ENCODE data around the gene METAP2. TPM values are rescaled to one million over a fixed set of nuclear protein-coding genes. Genes with fewer than 3 reads are reported as not detected.

The METAP2 gene
- total and polyA plus RNA-seq, 2 of the 8 experiments (the other 6 are each of a cell fraction or from before 2014, with no cell fraction given) = 41.3 to 114 TPM

DNA sequence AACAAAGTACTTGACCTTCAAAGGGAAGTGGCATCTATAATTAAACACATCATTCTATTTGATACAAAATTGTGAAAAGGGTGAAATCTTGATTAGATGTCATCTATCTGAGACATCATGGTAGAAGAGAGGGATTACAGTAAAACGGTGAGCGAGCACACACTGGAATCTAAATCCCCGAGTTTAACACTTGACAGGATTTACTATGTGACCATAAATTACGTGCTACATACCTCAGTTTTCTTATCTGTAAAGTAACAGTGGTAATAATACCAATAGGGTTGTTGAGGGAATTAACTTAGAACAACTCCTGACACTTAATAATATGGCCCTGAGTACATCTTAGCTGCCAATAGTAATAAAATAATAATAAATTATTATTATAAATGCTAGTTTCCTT, 64.1 kb downstream of the METAP2 start:
- no peak overlapping the region for H2BK20ac ChIP-seq (ENCODE audit: low read length)
- no peak overlapping the region for H3K9ac ChIP-seq (replicated peaks in 1 of 4; ENCODE audit: extremely low read depth in 1 of 4, low read depth in 3 of 4, low read length in 3 of 4)
- H4K20me1 ChIP-seq (replicated peaks in 1 of 2; ENCODE audit: control insufficient read depth in 1 of 2, insufficient read depth in 2 of 2, low read length in 2 of 2) = peaks cover 25 to 26% of the 10 kb centered on the region in 2 experiments
- peaks cover 0 to 22% (median 15%) of the 10 kb centered on the region in 4 experiments; a peak in 5 of 7 replicates for H3K4me1 ChIP-seq (replicated peaks in 1 of 4; ENCODE audit: control insufficient read depth in 3 of 4, insufficient read depth in 4 of 4, low read length in 3 of 4)
- no peak overlapping the region for H2BK120ac ChIP-seq (replicated peaks; ENCODE audit: low read depth, low read length)
- DNase-seq (ENCODE audit: low read depth in 1 of 2, low spot score in 2 of 2) (no peak), FAIRE-seq (no peak)
- no peak overlapping the region for H2BK12ac ChIP-seq (ENCODE audit: low read depth, low read length)
- H3K4me2 ChIP-seq (ENCODE audit: insufficient read depth in 1 of 2, low read depth in 2 of 2, low read length in 2 of 2) = peak overlapping the region; percentile 57 to 62; a peak in 2 of 4 replicates
- H2AFZ ChIP-seq (ENCODE audit: low read length) = no peak overlapping the region
- TF ChIP-seq, protein P1, sequence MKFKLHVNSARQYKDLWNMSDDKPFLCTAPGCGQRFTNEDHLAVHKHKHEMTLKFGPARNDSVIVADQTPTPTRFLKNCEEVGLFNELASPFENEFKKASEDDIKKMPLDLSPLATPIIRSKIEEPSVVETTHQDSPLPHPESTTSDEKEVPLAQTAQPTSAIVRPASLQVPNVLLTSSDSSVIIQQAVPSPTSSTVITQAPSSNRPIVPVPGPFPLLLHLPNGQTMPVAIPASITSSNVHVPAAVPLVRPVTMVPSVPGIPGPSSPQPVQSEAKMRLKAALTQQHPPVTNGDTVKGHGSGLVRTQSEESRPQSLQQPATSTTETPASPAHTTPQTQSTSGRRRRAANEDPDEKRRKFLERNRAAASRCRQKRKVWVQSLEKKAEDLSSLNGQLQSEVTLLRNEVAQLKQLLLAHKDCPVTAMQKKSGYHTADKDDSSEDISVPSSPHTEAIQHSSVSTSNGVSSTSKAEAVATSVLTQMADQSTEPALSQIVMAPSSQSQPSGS (IDR thresholded peaks at IDR 0.05; ENCODE audit: low read length) = no peak
- TF ChIP-seq SAP30 (IDR thresholded peaks at IDR 0.05; ENCODE audit: insufficient read depth, insufficient replicate concordance, low read length) = no peak
- no peak for TF ChIP-seq TCF12 (IDR thresholded peaks at IDR 0.05; ENCODE audit: low read depth, low read length)
- TF ChIP-seq SP4 (IDR thresholded peaks at IDR 0.05; ENCODE audit: low read length) = no peak
- TF ChIP-seq, protein P2, sequence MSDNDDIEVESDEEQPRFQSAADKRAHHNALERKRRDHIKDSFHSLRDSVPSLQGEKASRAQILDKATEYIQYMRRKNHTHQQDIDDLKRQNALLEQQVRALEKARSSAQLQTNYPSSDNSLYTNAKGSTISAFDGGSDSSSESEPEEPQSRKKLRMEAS (IDR thresholded peaks at IDR 0.05) = no peak
- no peak for TF ChIP-seq SUZ12 (IDR thresholded peaks at IDR 0.05; ENCODE audit: low read length)
- no peak overlapping the region for H3K56ac ChIP-seq (replicated peaks; ENCODE audit: insufficient read length, low read depth, low read length)
- H3K23ac ChIP-seq (ENCODE audit: insufficient read length) = no peak overlapping the region
- no peak overlapping the region for H2BK15ac ChIP-seq (ENCODE audit: low read length)
- H4K91ac ChIP-seq (replicated peaks; ENCODE audit: insufficient read length, low read length) = no peak overlapping the region
- H3K18ac ChIP-seq (ENCODE audit: extremely low read depth, low read length) = no peak overlapping the region
- 87% methylated on average over 4 of the region's 4 CpGs; no CpG with 5 or more reads in 1 of the 2 experiments for WGBS, 2 experiments (ENCODE audit: extremely low coverage in 1 of 2, insufficient coverage in 1 of 2, insufficient read length in 1 of 2, insufficient replicate concordance in 2 of 2, low coverage in 1 of 2, low lambda C conversion rate in 2 of 2, missing lambda C conversion rate in 1 of 2)
- H3K27me3 ChIP-seq (replicated peaks in 1 of 4; ENCODE audit: control insufficient read depth in 3 of 4, extremely low read depth in 1 of 4, insufficient read depth in 3 of 4, low read length in 3 of 4) = no peaks in the 10 kb centered on the region
- no peaks in the 10 kb centered on the region; the same call in 1 of the 2 replicates for H3K79me1 ChIP-seq (ENCODE audit: low read depth, low read length)
- H3K4me3 ChIP-seq (ENCODE audit: extremely low read depth in 1 of 4, insufficient read depth in 2 of 4, low read depth in 3 of 4, low read length in 4 of 4) = no peak overlapping the region; a peak in 1 of 8 replicates
- ChIA-PET CTCF (ENCODE audit: partially characterized antibody) (interaction anchor here (0.6 to 3.6 kb wide), 8 partner anchors 9 to 171 kb away, joined by 3 to 17 read pairs (median 3); no protein-coding TSS in a partner anchor), POLR2A (ENCODE audit: partially characterized antibody) (interaction anchor here (1.2 to 4.4 kb wide), 7 partner anchors 10 to 42 kb away, joined by 3 to 29 read pairs (median 6); partner anchors contain the start of gene USP44)
- no peak overlapping the region for H3K4ac ChIP-seq (replicated peaks; ENCODE audit: insufficient read length, low read depth, low read length)
- no peak overlapping the region for H3K14ac ChIP-seq (ENCODE audit: insufficient read length)
- H4K8ac ChIP-seq (ENCODE audit: extremely low read depth, insufficient read depth, low read length) = no peak overlapping the region
- peaks cover 5 to 15% (median 11%) of the 10 kb centered on the region in 4 experiments; a peak in 7 of 8 replicates for H3K36me3 ChIP-seq (ENCODE audit: control insufficient read depth in 2 of 4, insufficient read depth in 4 of 4, low read length in 3 of 4)
- H3K79me2 ChIP-seq (ENCODE audit: control insufficient read depth in 1 of 2, insufficient read depth in 2 of 2, low read length in 2 of 2) = peaks cover 34 to 99% of the 10 kb centered on the region in 2 experiments
- no peak overlapping the region for H2BK5ac ChIP-seq (ENCODE audit: low read depth, low read length)
- H3K9me3 ChIP-seq (ENCODE audit: insufficient read depth in 2 of 2, low read depth in 1 of 2, low read length in 1 of 2) = no peaks in the 10 kb centered on the region
- no peak overlapping the region for H2AK5ac ChIP-seq (ENCODE audit: low read depth, low read length)
- H3K23me2 ChIP-seq (ENCODE audit: low read depth, low read length) = no peaks in the 10 kb centered on the region
- H4K5ac ChIP-seq (ENCODE audit: insufficient read length, low read depth, low read length) = no peak overlapping the region
- H3K27ac ChIP-seq (ENCODE audit: low read depth, low read length) = no peak overlapping the region

Data from H1 (cell line).